NCI-H526 treated with DMSO at 0.1 percent for 48 hours (cell line): Measurements from ENCODE around the gene RPL35.
"Not testable (repeated sequence)": the region's sequence is repeated elsewhere in the genome, so short reads cannot be mapped to it uniquely, and the experiment has no call there.

Experiments
- DNase-seq: peaks from one replicate; lab custom pipeline; 2025; lab: John Stamatoyannopoulos, UW

RPL35 gene

DNA sequence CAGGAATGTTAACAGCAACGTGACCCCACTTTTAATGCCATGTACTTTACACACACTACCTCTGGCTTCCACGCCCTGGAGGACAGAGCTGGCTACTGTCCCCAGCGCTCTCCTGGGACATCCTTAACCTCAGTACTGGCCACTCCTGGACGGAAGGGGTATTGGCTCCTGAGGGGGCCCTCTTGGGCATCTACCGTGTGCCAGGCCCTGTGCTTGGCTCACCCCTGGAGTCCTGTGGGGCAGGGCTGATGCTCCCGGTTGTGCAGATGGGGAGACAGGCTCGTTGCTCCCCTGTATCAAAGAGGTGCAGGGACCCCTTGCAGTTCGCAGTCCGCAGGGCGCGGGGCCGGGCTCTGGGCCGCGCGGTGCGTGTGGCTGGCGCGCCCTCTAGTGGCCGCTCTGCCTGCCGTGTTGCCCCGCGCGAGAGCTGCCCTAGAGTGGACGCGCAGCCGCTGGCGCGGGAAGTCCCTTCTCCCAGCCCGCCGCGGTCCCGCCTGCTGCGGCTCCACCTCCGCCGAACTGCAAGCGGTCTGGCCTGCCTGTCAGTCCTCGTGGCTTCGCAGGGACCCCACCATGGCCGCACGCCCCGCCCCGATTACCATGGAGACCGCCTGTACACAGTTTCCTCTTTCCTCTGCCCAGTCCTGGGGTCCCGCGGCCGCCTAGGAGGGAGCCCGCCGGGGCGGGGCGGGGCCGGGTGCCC, 8.8 kb downstream of the RPL35 start, which contains the start of gene WDR38:
Gene WDR38, plus strand, starts transcription at position 632 of the 703 bp plus-strand sequence. CDS start 72 bp downstream, outside the sequence.
- peak; percentile 25 for DNase-seq

DNA sequence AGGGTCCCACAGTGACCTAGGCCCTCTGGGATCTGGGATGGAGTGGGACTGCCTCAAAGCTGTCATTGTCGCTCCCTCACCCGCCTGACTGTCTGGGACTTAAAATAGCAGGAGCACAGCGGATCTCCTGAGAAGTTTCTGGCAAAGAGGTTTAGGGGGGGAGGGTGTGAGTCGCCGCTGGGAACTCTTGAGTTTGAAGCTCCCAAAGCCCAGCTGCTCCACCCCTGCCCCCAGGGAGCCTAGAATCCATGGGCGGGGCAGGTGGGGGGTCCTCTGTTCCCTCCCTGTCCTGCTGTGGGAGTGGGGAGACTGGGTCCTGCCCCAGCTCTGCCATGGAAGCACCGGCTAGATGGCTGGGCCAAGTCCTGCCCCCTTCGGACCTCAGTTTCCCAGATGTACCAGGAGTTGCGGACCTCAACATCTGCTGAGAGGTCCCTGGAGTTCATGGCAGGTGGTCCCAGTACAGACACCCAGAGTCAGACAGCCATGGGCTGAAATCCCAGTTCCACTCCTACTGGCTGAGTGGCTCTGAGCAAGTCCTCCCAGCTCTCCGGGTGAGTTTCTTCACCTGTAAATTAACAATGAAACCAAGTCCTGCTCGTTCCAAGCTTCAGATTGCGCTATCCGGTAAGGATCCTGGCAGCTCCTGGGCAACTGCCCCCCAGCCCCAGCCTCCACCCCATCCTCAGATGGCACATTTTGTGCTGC, 9.5 kb downstream of the RPL35 start:
- DNase-seq, result no peak

DNA sequence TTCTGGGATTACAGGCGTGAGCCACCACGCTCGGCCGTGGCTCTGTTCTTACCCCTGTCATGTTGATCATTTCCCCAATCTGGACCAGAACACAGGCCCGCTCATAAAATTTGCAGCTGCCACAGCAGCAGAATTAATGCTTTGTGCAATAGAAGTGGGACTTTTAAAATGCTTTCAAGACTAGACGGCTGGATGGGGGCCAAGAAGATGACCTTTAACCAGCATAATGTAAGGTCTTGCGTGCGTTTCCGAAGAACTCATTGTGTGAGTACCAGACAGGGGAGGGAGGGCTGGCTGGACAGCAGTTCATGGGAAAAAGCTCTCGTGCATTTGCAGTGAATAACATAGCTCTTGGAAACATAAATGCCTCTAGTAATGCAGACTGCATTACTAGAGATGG, 12.0 kb downstream of the RPL35 start:
- no peak for DNase-seq

DNA sequence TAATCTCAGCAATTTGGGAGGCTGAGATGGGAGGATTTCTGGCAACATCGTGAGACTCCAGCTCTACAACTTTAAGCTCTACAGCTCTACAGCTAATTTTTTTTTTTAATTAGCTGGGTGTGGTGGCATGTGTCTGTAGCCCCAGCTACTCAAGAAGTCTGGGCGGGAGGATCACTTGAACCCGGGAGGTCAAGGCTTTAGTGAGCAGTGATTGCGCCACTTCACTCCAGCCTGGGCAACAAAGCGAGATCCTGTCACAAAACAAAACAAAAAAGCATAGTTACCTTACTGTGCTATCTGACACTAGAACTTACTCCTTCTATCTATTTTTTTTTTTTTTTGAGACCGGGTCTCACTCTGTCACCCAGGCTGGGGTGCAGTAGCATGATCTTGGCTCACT, 14.8 kb downstream of the RPL35 start:
- DNase-seq, result no peak

DNA sequence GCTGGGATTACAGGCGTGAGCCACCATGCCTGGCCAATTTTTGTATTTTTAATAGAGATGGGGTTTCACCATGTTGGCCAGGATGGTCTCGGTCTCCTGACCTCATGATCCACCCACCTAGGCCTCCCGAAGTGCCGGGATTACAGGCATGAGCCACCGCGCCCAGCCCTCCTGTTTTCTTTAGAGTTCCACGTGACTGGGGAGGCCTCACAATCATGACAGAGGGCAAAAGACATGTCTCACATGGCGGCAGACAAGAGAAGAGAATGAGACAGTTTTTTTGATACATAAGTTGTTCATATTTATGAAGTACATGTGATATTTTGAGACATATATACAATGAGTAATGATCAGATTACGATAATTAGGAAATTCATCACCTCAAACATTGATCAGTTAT, 15.3 kb downstream of the RPL35 start:
- DNase-seq, result not testable (repeated sequence)

DNA sequence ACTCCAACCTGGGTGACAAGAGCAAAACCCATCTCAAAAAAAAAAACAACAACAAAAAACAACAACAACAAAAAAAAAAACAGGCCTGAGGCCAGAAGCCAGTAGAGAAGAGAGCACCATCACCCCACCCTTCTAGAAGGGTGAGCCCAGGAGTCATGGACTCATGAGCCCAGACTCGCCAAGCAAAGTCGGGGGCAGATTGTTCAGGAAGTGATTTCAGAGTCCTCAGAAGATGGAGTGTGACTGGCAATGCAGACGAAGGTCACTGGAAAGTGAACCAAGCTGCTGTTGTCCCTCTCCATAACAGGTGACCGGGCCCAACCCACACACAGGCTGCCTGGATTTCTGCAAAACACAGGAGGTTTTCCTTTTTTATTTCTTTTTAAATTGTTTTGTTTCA, 17.5 kb downstream of the RPL35 start:
- DNase-seq, result no peak

DNA sequence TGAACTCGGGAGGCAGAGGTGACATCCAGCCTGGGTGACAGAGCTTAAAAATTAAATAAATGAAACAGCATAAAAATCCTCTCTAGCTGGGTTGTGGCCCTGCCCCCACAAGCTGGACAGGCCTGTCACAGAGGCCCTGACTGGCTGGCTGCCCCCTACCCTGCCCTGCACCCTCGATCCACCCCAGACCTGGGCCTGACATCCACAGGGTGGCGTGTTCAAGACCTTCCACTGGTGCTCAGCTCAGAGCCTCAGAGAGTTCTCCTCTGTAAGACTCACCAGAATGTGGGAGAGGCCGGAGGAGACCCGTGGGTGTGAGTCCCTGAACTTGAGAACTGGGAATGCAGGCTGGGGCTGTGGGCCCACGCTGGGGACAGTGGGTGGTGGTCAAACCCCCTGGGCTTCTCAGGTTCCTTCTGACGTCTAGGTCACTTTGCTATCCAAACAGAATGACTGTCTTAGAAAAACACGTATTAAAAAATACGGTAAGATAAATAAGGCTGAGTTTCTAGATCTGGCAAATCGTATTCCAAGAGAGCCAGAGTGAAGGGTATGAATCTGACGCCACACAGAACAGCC, 18.2 kb downstream of the RPL35 start:
- DNase-seq, result no peak

DNA sequence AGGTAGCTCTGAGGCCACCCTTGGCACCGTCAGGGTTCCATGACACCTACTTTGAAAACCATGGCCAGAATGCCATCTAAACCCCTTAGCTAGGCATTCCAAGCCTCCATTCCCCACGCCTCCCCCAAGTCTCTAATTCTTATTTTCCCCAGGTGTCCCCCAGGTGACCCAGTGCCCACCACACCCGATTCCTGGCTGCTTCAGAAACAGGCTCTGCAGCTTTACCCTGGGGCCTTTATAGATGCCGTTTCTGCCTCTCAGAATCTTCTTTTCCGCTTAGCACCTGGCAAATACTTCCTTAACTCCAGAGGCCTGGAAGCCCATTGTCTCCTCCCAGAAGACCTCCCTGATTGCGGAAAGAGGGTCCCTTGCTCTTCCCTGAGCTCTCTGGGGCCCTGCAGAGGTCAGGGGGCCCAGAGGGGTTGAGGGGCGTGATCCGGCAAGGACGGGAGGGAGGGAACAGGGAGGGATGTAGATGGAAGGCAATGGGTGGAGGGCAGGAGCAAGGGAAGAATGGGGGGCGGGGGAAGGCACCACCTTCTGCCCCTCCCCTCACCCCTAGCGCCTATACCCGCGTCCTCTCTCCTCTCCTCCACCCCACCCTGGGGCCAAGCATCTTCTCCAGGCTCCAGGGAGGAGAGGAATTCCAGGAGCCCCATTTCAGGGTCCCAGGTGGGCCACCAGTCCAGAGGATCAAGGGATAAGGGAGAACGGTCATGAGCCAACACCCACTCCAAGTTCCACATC, 20.5 kb downstream of the RPL35 start:
- DNase-seq, result no peak

DNA sequence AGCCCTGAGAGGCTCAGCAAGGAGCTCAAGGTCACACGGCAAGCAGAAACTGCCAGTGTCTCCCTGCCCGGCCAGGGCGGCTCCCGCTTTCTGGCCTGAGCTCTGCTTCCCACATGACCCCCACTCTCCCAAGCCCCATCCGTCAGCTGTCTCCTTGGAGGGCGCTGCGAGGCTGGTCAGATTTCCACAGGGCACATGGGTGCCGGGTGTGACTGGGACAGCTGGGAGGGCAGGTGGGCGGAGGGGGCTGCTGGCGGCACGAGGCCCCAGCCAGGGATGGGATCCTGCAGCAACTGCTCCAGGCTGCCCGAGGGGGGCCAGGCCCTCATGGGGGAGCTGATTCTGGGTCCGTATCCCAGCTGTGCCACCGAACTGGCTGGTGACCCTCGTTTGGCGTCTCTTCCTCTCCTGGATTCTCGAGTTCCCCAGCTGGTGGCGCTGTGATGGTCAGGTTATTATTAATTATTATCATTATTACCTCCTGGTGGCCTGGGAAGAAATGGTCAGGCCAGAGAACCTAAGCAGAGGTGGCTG, 21.4 kb downstream of the RPL35 start:
- DNase-seq, result no peak

DNA sequence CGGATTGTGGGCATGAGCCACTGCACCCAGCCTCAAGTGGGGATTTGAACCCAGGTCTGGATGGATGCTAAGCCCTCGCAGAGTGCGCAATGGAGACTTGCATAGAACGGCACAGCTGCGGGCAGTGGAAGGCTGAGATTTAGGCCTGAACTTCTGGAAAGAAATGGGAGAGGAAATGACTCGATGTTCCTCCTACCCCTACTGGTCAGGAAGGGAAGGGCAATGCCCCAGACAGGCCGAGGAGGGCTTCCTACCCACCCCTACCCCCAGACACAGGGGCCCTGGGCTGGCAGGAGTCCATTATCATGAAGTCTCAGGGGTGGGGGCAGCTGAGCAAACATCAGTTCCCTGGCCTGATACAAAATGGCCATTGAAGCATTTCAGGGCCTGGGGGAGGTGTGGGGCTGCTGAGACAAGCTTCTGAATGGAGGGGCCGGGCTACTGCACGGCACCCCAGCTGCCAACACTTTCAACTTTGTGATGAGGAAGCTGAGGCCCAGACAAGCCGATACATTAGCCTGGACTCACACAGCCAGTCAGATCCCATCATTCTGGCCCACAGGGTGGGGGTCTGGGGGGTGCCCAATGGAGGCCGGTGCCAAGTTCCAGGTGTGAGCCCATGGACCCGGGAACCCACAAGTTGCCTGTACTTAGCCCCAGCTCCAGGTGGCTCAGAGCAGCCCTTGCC, 22.0 kb downstream of the RPL35 start:
- DNase-seq, result no peak

DNA sequence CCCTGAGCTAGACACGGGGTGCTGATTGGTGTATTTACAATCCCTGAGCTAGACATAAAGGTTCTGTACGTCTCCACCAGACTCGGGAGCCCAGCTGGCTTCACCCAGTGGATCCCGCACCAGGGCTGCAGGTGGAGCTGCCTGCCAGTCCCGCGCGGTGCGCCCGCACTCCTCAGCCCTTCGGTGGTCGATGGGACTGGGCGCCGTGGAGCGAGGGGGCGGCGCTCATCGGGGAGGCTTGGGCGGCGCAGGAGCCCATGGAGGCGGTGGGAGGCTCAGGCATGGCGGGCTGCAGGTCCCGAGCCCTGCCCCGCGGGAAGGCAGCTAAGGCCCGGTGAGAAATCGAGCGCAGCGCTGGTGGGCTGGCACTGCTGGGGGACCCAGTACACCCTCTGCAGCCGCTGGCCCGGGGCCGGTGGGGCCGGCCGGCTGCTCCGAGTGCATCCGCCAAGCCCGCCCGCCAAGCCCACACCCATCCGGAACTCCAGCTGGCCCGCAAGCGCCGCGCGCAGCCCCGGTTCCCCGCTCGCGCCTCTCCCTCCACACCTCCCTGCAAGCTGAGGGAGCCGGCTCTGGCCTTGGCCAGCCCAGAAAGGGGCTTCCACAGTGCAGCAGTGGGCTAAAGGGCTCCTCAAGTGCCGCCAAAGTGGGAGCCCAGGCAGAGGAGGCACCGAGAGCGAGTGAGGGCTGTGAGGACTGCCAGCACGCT, 23.0 kb downstream of the RPL35 start:
- not testable (repeated sequence) for DNase-seq

DNA sequence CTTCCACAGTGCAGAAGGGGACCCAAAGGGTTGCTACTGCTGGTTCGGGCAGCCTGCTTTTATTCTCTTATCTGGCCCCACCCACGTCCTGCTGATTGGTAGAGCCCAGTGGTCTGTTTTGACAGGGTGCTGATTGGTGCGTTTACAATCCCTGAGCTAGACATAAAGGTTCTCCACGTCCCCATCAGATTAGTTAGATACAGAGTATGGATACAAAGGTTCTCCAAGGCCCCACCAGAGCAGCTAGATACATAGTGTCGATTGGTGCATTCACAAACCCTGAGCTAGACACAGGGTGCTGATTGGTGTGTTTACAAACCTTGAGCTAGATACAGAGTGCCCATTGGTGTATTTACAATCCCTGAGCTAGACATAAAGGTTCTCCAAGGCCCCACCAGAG, 23.6 kb downstream of the RPL35 start:
- not testable (repeated sequence) for DNase-seq

DNA sequence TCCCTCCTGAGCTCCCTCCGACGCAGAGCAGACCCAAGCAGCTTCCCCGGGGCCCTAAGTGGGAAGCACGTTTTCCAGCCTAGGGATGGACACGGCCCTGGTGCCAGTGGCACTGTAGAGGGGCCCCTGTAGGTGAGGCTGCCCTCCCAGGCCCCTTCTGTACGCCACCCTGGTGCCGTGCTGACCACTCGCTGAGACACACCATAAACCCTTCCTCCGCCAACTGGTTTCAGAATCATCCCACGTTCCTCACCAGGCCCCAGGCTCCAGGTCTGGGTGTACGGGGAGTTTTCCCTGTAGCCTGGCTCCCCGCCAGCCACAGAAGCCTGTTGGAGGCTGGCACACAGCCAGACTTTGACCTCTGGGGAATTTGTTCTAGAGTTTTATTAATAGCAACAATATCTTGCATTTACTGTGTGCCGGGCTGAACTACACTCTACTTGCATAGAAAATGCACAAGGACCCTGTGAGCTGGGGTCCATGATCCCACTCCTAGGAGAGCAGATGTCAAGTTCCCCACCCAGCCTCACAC, 26.7 kb downstream of the RPL35 start:
- DNase-seq, result peak; percentile 10

DNA sequence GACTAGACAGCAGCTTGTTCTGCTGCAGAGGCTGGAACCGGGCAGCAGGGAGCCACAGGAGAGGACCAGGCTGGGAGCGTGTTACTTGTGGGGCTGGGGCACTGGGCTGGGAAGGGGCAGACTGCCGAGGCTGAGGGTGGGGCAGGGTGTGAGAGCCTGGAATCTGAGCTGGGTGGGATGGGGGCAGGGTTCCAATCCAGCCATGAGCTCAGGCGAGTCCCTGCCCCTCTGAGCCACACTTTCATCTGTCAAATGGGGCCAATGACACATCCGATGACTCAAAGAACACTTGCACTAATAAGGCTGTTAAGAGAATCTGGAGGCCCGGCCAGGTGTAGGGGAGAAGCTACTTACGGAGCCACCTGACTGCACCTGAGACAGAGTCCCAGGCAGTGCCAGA, 27.2 kb downstream of the RPL35 start:
- no peak for DNase-seq

DNA sequence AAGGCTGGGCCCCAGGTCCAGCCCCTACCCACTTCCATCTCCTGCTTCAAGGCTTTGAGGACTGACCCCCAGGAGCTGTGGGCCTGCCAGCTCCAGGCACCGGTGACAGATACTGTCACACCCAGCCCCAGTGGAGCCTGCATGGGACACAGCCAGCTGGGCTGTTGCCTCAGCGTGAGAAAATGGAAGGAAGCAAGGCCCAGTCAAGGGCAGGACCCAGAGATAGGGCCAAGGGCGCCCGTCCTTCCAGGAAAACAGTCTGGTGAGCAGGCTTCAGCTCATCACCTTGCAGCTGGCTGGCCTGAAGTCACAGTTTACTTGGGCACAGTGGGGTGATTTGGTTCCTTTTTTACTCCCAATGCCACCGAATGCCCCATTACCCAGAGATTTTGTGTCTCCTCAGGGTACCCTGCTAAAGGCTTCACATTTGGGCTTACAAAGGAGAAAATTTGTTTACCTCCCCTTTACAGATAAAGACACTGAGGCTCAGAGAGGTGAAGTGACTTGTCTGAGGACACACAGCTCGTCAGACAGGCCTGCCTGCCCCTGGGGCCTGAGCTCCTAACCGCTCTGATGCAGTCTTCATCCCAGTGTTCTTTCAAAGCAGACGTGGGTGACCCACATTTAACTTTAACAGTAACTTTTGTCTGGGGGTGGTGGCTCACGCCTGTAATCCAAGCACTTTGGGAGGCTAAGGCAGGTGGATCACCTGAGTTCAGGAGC, 30.0 kb downstream of the RPL35 start:
- DNase-seq, result no peak

DNA sequence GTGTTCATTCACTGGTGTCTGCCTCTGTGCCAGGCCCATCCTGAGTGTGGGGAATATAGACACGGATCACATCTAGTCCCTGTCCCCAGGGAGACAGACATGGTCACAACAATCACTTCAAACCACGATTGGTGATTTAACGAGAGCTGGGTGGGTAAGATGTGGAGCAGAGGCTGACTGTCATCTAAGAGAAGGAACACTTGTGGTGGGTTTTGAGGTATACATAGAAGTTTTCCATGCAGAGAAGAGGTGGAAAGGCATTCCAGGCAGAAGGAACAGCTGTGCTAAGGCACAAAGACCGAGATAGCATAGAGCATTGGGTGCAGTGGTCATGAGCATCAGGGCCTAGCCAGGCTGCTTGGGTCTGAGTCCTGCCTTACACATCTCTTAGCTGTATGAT, 31.2 kb downstream of the RPL35 start:
- DNase-seq, result no peak

DNA sequence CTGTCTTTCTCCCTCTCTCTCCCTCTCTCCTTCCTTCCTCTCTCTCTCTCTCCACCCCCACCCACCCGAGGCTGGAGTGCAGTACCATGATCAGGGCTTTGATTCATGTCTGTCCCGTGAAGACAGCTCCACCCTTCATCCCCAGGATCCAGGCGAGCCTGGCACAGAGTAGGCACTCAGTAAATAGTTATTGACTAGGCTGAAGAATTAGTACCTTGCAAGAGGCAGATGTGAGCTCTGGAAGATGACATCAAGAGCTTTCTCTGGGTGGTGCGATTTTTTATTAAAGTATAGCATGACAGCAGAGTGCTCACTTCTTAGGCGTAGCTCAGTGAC, 32.5 kb downstream of the RPL35 start:
- no peak for DNase-seq

DNA sequence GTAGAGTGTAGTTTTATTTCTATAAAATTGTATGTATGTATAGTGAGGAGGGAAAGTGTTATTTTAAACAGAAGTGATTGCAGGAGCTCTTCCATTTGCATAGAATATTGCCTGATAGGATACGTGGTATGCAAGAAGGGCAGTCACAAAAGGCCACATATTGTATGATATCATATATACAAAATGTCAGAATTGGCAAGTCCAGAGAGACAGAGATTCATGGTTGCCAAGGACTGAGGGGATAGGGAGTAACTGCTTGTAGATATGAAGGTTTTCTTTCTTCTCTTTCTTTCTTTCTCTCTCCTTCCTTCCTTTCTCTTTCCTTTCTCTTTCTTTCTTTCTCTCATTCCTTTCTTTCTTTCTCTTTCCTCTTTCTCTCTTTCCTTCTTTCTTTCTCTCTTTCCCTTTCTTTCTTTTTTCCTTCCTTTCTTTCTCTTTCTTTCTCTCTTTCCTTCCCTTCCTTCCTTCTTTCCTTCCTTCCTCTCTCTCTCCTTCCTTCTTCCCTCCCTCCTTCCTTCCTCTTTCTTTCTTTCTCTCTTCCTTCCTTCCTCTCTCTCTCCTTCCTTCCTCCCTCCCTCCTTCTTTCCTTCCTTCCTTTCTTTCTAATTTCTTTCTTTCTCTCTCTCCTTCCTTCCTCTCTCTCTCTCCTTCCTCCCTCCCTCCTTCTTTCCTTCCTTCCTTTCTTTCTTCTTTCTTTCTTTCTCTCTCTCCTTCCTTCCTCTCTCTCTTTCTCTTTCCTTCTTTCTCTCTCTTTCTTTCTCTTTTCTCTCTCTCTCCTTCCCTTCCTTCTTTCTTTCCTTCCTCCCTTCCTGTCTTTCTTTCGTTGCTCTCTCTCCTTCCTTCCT, 33.0 kb downstream of the RPL35 start:
- no peak for DNase-seq
